ENCODE results near the gene AKAP7. TPM values are rescaled to one million over a fixed set of nuclear protein-coding genes. Genes with fewer than 3 reads are reported as not detected.
A peak's percentile ranks its signal among the peaks of the same experiment; 100 is the strongest.

AKAP7 gene
- total RNA-seq, 1 donor from 2014 or later: 4.1 TPM

GRCh38 chr6:131231891-131232290 is 96.6 kb downstream of the AKAP7 start:
- no peak for DNase-seq
- ChIA-PET CTCF (no interaction called here), POLR2A (no interaction called here)
- Mint-ChIP-seq H3K4me1 (no peaks in the 10 kb centered on the region), H3K9me3 (no peaks in the 10 kb centered on the region), H3K27me3 (no peaks in the 10 kb centered on the region), H3K27ac (no peak overlapping the region), H3K36me3 (ENCODE audit: low read depth) (peaks cover 3% of the 10 kb centered on the region), H3K4me3 (no peak overlapping the region)
- no peak for ATAC-seq (ENCODE audit: low read depth)
- no peak for TF ChIP-seq CTCF (IDR thresholded peaks at IDR 0.05)
- intact Hi-C loops (cut with micrococcal nuclease): no loop called here

- CTCF ChIA-PET: no interaction called here
- ATAC-seq (ENCODE audit: low read depth): no peak
- Mint-ChIP-seq H3K36me3 (ENCODE audit: low read depth) (peaks cover 3% of the 10 kb centered on the region), H3K27ac (no peak overlapping the region), H3K4me1 (peaks cover 4% of the 10 kb centered on the region), H3K27me3 (no peaks in the 10 kb centered on the region), H3K4me3 (no peak overlapping the region), H3K9me3 (no peaks in the 10 kb centered on the region)
- no peak for TF ChIP-seq CTCF (IDR thresholded peaks at IDR 0.05)
- intact Hi-C loops (cut with micrococcal nuclease): no loop called here
- POLR2A ChIA-PET: no interaction called here
- DNase-seq: no peak
These were observed 109.7 kb downstream of the AKAP7 start for GRCh38 chr6:131244942-131245341.

GRCh38 chr6:131250122-131250521 is 114.9 kb downstream of the AKAP7 start:
- Mint-ChIP-seq H3K4me3 (peak overlapping the region; percentile 67), H3K27ac (no peak overlapping the region), H3K36me3 (ENCODE audit: low read depth) (no peaks in the 10 kb centered on the region), H3K4me1 (peaks cover 16% of the 10 kb centered on the region), H3K27me3 (no peaks in the 10 kb centered on the region), H3K9me3 (no peaks in the 10 kb centered on the region)
- intact Hi-C loops (cut with micrococcal nuclease): no loop called here
- CTCF ChIA-PET: interaction anchor here (1.5 kb wide), 1 partner anchor 284 kb away, joined by 4 read pairs; no protein-coding TSS in a partner anchor
- DNase-seq (peak; percentile 14), ATAC-seq (ENCODE audit: low read depth) (peak; percentile 76)
- POLR2A ChIA-PET: no interaction called here
- no peak for TF ChIP-seq CTCF (IDR thresholded peaks at IDR 0.05)

- H3K36me3 Mint-ChIP-seq (ENCODE audit: low read depth): no peaks in the 10 kb centered on the region
- CTCF ChIA-PET: interaction anchor here (1.5 kb wide), 1 partner anchor 283 kb away, joined by 4 read pairs; no protein-coding TSS in a partner anchor
- peaks cover 16% of the 10 kb centered on the region for H3K4me1 Mint-ChIP-seq
- no peaks in the 10 kb centered on the region for H3K9me3 Mint-ChIP-seq
- no peak overlapping the region for H3K4me3 Mint-ChIP-seq
- H3K27me3 Mint-ChIP-seq: no peaks in the 10 kb centered on the region
- intact Hi-C loops (cut with micrococcal nuclease): no loop called here
- ATAC-seq (ENCODE audit: low read depth) (no peak), DNase-seq (no peak)
- TF ChIP-seq CTCF (IDR thresholded peaks at IDR 0.05): no peak
- H3K27ac Mint-ChIP-seq: no peak overlapping the region
- POLR2A ChIA-PET: no interaction called here
These were observed 115.7 kb downstream of the AKAP7 start for GRCh38 chr6:131250936-131251335.

GRCh38 chr6:131251590-131252199 is 116.4 kb downstream of the AKAP7 start:
- Mint-ChIP-seq H3K4me3 (no peak overlapping the region), H3K9me3 (no peaks in the 10 kb centered on the region), H3K27me3 (no peaks in the 10 kb centered on the region), H3K4me1 (peaks cover 16% of the 10 kb centered on the region), H3K36me3 (ENCODE audit: low read depth) (no peaks in the 10 kb centered on the region), H3K27ac (no peak overlapping the region)
- no peak for TF ChIP-seq CTCF (IDR thresholded peaks at IDR 0.05)
- DNase-seq: no peak
- POLR2A ChIA-PET: no interaction called here
- CTCF ChIA-PET: interaction anchor here (1.5 kb wide), 1 partner anchor 282 kb away, joined by 4 read pairs; no protein-coding TSS in a partner anchor
- intact Hi-C loops (cut with micrococcal nuclease): no loop called here
- ATAC-seq (ENCODE audit: low read depth): no peak

Data from activated B cell treated with CpG ODN at 0.5 μM for 24 hours (primary cell).